Bronchial epithelial cell (primary cell): ENCODE results near the gene MYO1F. TPM values are rescaled to one million over a fixed set of nuclear protein-coding genes. Genes with fewer than 3 reads are reported as not detected.

Source experiments
- DNase-seq: peaks from one replicate; pipeline ENCODE4 v3.0.0-alpha.2; 2010; ENCODE audit warnings: low read depth
- FAIRE-seq: peaks from 2 replicates; lab custom pipeline; 2011; peaks lifted over from hg19 to GRCh38; lab: Jason Lieb, UNC
- H3K27me3 ChIP-seq: 2 replicates; pipeline ENCODE4 v1.5.1; 2011; ENCODE audit warnings: low read length; ENCODE audit not compliant: control insufficient read depth, insufficient read depth
- H3K36me3 ChIP-seq: 2 replicates; pipeline ENCODE4 v1.5.1; 2011; ENCODE audit warnings: low read length; ENCODE audit not compliant: control insufficient read depth, insufficient read depth
- H3K4me3 ChIP-seq: 2 replicates; pipeline ENCODE4 v1.5.1; 2011; ENCODE audit warnings: mild to moderate bottlenecking, low read depth, low read length, control low read depth
- total RNA-seq: library from RNA; depleted of rRNA; stranded (reverse); fragments of >200 nt; gene quantifications from 2 replicates; pipeline ENCODE4 v1.2.1, GENCODE V29; 2014
- TF ChIP-seq, protein P1 (sequence below): IDR thresholded peaks from 2 replicates; pipeline ENCODE4 v1.5.1; 2011; ENCODE audit warnings: mild to moderate bottlenecking, moderate library complexity, low read length, control low read depth, inconsistent platforms; ENCODE audit not compliant: insufficient read depth, severe bottlenecking

MYO1F gene
- total RNA-seq, 1 donor from 2014 or later = not detected

DNA sequence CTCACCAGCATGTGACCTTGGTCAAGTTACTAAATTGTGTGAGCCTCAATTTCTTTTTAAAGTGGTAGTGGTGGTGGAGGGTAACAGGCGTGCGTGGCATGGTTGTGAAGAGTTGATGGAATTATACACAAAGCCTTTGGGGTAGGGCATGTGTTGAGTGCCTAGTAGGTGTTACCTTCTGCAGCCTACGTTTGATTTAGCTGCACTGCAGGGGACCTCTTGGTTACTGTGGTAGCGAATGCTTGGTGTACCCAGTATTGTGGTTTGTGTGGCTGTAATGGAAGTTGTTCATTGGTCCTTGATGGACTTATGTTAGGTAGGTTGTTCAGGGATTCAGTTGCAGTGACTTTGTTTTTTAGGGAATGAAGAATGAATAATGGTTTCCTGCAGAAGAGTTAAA lies 99.4 kb downstream of the MYO1F start:
- peak; percentile 72 for FAIRE-seq
- H3K4me3 ChIP-seq = no peak overlapping the region
- TF ChIP-seq, protein P1, sequence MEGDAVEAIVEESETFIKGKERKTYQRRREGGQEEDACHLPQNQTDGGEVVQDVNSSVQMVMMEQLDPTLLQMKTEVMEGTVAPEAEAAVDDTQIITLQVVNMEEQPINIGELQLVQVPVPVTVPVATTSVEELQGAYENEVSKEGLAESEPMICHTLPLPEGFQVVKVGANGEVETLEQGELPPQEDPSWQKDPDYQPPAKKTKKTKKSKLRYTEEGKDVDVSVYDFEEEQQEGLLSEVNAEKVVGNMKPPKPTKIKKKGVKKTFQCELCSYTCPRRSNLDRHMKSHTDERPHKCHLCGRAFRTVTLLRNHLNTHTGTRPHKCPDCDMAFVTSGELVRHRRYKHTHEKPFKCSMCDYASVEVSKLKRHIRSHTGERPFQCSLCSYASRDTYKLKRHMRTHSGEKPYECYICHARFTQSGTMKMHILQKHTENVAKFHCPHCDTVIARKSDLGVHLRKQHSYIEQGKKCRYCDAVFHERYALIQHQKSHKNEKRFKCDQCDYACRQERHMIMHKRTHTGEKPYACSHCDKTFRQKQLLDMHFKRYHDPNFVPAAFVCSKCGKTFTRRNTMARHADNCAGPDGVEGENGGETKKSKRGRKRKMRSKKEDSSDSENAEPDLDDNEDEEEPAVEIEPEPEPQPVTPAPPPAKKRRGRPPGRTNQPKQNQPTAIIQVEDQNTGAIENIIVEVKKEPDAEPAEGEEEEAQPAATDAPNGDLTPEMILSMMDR = no peak
- no peak for DNase-seq
- no peaks in the 10 kb centered on the region for H3K27me3 ChIP-seq
- peaks cover 14% of the 10 kb centered on the region for H3K36me3 ChIP-seq

DNA sequence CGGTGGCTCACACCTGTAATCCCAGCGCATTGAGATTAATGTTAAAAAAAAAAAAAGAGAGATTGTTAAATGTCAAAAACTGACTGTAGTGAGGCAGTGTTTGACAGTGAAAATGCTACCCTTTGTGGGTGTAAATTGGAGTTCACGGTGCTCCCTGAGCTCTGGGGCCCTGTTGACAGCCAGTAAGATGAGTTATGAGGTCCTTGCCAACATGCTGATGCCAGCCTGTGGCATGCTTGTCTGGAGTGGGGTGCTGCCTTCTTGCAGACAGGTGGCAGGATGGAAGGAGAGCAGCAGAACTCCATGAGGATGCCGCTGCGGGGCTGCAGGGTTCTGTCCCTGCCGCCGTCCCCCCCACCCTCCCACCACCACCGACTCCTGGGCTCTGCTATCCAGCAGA lies 100.7 kb downstream of the MYO1F start:
- Histone ChIP-seq H3K36me3 (peaks cover 13% of the 10 kb centered on the region), H3K27me3 (no peaks in the 10 kb centered on the region), H3K4me3 (no peak overlapping the region)
- FAIRE-seq (no peak), DNase-seq (no peak)
- TF ChIP-seq, protein P1 = no peak

DNA sequence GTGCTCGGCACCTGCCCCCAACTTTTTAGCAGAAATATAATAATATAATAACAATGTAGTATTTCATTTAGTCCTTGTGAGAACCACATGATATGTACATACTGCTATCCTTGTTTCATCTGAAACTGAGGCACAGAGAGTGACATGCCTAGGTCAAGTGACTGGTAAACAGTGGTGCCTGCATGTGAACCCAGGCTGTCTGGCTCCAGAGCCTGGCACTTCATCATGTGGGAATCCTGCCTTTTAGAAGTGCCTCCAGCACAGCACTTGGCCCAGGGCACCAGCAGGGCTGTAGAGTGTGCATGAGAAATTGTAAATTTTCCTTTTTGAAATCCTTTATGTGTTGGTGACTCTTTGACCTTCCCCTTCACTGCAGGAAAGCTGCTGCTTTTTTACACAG lies 102.2 kb downstream of the MYO1F start:
- no peaks in the 10 kb centered on the region for H3K27me3 ChIP-seq
- TF ChIP-seq, protein P1 = no peak
- FAIRE-seq = no peak
- no peak overlapping the region for H3K4me3 ChIP-seq
- H3K36me3 ChIP-seq = peaks cover 22% of the 10 kb centered on the region
- DNase-seq = no peak

DNA sequence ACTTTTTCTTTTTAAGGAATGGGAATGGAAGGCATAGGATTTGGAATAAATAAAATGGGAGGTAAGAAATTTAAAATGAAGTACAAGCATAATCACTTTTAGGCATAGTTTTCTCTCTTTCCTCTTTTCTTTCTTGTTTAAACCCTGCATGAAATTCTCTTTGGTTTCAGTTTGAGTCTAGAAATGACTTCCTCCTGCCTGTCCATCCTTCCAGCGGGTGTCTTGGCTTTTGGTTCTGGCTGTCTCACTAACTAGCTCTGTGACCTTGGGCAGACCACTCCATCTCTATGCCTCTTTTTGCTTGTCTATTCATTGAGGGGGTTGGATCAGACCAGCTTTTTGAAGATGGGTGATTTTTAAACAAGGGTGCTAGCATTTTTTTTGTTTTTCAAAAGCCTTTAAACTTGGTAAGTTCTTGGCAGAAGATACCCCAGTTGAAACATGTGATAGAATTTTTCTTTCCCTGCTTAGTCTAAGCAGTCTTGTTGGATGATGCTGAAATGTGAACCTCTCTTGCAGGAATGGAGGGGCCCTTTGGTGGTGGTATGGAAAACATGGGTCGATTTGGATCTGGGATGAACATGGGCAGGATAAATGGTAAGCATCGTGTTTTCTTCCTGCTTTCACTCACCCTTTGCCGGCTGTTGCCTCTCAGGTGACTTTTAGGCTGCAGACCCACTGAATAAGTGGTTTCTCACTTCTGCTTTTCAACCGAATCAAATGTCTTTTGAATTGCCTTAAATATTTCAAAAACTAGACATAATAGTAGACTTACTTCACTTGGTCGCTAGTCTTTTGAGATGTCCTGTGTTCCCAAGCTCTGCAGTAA lies 103.4 kb downstream of the MYO1F start:
- H3K36me3 ChIP-seq = peaks cover 28% of the 10 kb centered on the region
- no peak overlapping the region for H3K4me3 ChIP-seq
- TF ChIP-seq, protein P1 = no peak
- H3K27me3 ChIP-seq = no peaks in the 10 kb centered on the region
- FAIRE-seq (no peak), DNase-seq (no peak)

Other genes starting within 250 kb of the MYO1F start
- 0.64 and 2.4 TPM in 2 replicates for gene KANK3, start 234.2 kb downstream of the MYO1F start, total RNA-seq
- gene ANGPTL4, start 213.3 kb downstream of the MYO1F start, total RNA-seq = 3.2 and 5.1 TPM in 2 replicates
- gene RAB11B, start 187.1 kb downstream of the MYO1F start, total RNA-seq = 21.1 and 50.4 TPM in 2 replicates
- gene MARCHF2, start 164.1 kb downstream of the MYO1F start, total RNA-seq = 70.5 and 84.0 TPM in 2 replicates
- 53.4 and 62.0 TPM in 2 replicates for gene HNRNPM, start 132.5 kb downstream of the MYO1F start, total RNA-seq
- not detected in 2 replicates for gene PRAM1, start 74.8 kb downstream of the MYO1F start, total RNA-seq
- gene ZNF414, start 63.3 kb downstream of the MYO1F start, total RNA-seq = 2.2 and 3.4 TPM in 2 replicates
- not detected in 2 replicates for gene ADAMTS10, start 33.3 kb upstream of the MYO1F start, total RNA-seq
- not detected in 2 replicates for gene NFILZ, start 53.2 kb upstream of the MYO1F start, total RNA-seq
- gene ACTL9, start 121.4 kb upstream of the MYO1F start, total RNA-seq = not detected in 2 replicates
- gene OR2Z1, start 144.2 kb upstream of the MYO1F start, total RNA-seq = not detected in 2 replicates